Fibroblast of lung (primary cell): ENCODE measurements around the gene MAPKAPK3.

ENCODE experiments used
- EZH2 ChIP-seq: IDR thresholded peaks from 2 replicates; pipeline ENCODE4 v1.5.1; 2012; ENCODE audit warnings: low read length, control low read depth, mild to moderate bottlenecking; ENCODE audit errors: missing control alignments
- TF ChIP-seq, protein P1 (sequence below), 2 donors: IDR thresholded peaks in 1 of 2; conservative IDR thresholded peaks in 1 of 2; 1 replicate in 1 of 2; 2 replicates in 1 of 2; pipeline ENCODE4 v1.5.1; 2011 to 2012; ENCODE audit warnings: low read length in 2 of 2, control low read depth in 1 of 2, inconsistent platforms in 1 of 2, low read depth in 1 of 2, mild to moderate bottlenecking in 1 of 2

DNA sequence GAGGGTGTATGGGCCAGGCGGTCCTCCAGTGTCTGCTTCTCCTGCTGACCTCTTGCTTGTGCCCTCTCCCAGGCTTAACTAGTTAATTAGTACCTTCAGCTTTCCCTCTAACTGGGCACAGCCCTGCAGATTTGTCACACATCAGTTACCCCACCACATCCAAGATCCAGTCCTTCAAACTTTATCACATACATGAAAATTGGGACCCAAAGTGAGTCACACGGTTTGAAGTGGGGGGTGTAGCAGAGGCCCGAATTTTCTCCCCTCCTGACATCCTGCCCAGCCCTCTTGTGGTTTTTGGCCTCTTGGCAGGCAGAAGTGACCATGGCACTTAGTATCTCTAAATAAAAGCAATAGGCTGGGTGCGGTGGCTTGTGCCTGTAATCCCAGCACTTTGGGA lies 3.9 kb downstream of the MAPKAPK3 start:
- TF ChIP-seq, protein P1, sequence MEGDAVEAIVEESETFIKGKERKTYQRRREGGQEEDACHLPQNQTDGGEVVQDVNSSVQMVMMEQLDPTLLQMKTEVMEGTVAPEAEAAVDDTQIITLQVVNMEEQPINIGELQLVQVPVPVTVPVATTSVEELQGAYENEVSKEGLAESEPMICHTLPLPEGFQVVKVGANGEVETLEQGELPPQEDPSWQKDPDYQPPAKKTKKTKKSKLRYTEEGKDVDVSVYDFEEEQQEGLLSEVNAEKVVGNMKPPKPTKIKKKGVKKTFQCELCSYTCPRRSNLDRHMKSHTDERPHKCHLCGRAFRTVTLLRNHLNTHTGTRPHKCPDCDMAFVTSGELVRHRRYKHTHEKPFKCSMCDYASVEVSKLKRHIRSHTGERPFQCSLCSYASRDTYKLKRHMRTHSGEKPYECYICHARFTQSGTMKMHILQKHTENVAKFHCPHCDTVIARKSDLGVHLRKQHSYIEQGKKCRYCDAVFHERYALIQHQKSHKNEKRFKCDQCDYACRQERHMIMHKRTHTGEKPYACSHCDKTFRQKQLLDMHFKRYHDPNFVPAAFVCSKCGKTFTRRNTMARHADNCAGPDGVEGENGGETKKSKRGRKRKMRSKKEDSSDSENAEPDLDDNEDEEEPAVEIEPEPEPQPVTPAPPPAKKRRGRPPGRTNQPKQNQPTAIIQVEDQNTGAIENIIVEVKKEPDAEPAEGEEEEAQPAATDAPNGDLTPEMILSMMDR (conservative IDR thresholded peaks at IDR 0.05 in 1 of 2, IDR thresholded peaks at IDR 0.05 in 1 of 2; ENCODE audit: low read depth in 1 of 2, low read length in 2 of 2) = no peak
- no peak for TF ChIP-seq EZH2
